ENCODE measurements around the gene KRTAP10-10.
"Not testable (repeated sequence)": the region's sequence is repeated elsewhere in the genome, so short reads cannot be mapped to it uniquely, and the experiment has no call there.

KRTAP10-10 gene

GRCh38 chr21:44627181-44627822 lies 9.9 kb upstream of the KRTAP10-10 start:
- not testable (repeated sequence) for DNase-seq

GRCh38 chr21:44627831-44628233 lies 9.3 kb upstream of the KRTAP10-10 start:
- DNase-seq, result not testable (repeated sequence)

- no peak for DNase-seq
Measured at GRCh38 chr21:44628707-44629391, 8.3 kb upstream of the KRTAP10-10 start.

- no peak for DNase-seq
Measured at GRCh38 chr21:44630440-44630839, 6.7 kb upstream of the KRTAP10-10 start.

- no peak for DNase-seq
Measured at GRCh38 chr21:44632067-44632466, 5.1 kb upstream of the KRTAP10-10 start.

- no peak for DNase-seq
Measured at GRCh38 chr21:44636209-44637017, 743 bp upstream of the KRTAP10-10 start.

GRCh38 chr21:44637851-44638348 lies 744 bp downstream of the KRTAP10-10 start:
- not testable (repeated sequence) for DNase-seq

- not testable (repeated sequence) for DNase-seq
Measured at GRCh38 chr21:44638506-44639330, 1.6 kb downstream of the KRTAP10-10 start.

GRCh38 chr21:44639331-44639655 lies 2.1 kb downstream of the KRTAP10-10 start:
- no peak for DNase-seq

- no peak for DNase-seq
Measured at GRCh38 chr21:44640761-44641160, 3.6 kb downstream of the KRTAP10-10 start.

- no peak for DNase-seq
Measured at GRCh38 chr21:44643741-44644310, 6.7 kb downstream of the KRTAP10-10 start.

GRCh38 chr21:44644878-44645277 lies 7.7 kb downstream of the KRTAP10-10 start:
- no peak for DNase-seq

- not testable (repeated sequence) for DNase-seq
Measured at GRCh38 chr21:44646366-44647221, 9.4 kb downstream of the KRTAP10-10 start, which contains the start of gene KRTAP10-11. Gene KRTAP10-11 (plus strand): TSS chr21:44646414. CDS start chr21:44646459, 45 bp downstream.

- no peak for DNase-seq
Measured at GRCh38 chr21:44647222-44647552, 10.0 kb downstream of the KRTAP10-10 start.

- no peak for DNase-seq
Measured at GRCh38 chr21:44648557-44649311, 11.6 kb downstream of the KRTAP10-10 start.

- no peak for DNase-seq
Measured at GRCh38 chr21:44649521-44650100, 12.5 kb downstream of the KRTAP10-10 start.

GRCh38 chr21:44650265-44650972 lies 13.3 kb downstream of the KRTAP10-10 start:
- no peak for DNase-seq

- DNase-seq, result no peak
Measured at GRCh38 chr21:44650973-44651675, 14.0 kb downstream of the KRTAP10-10 start.

- no peak for DNase-seq
Measured at GRCh38 chr21:44653123-44653522, 16.0 kb downstream of the KRTAP10-10 start.
